HG02870 (cell line): ENCODE measurements around the gene ADGRE1.
"Not testable (repeated sequence)": the region's sequence is repeated elsewhere in the genome, so short reads cannot be mapped to it uniquely, and the experiment has no call there.

Experiments
- ATAC-seq: cut with Tn5 transposase; IDR thresholded peaks from one replicate; pipeline ENCODE4 v1.9.1; 2021; ENCODE audit warnings: mild to moderate bottlenecking, moderate library complexity; ENCODE audit not compliant: unreplicated experiment

The ADGRE1 gene, protein sequence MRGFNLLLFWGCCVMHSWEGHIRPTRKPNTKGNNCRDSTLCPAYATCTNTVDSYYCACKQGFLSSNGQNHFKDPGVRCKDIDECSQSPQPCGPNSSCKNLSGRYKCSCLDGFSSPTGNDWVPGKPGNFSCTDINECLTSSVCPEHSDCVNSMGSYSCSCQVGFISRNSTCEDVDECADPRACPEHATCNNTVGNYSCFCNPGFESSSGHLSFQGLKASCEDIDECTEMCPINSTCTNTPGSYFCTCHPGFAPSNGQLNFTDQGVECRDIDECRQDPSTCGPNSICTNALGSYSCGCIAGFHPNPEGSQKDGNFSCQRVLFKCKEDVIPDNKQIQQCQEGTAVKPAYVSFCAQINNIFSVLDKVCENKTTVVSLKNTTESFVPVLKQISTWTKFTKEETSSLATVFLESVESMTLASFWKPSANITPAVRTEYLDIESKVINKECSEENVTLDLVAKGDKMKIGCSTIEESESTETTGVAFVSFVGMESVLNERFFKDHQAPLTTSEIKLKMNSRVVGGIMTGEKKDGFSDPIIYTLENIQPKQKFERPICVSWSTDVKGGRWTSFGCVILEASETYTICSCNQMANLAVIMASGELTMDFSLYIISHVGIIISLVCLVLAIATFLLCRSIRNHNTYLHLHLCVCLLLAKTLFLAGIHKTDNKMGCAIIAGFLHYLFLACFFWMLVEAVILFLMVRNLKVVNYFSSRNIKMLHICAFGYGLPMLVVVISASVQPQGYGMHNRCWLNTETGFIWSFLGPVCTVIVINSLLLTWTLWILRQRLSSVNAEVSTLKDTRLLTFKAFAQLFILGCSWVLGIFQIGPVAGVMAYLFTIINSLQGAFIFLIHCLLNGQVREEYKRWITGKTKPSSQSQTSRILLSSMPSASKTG

GRCh38 chr19:6887316-6887715 is at the start of gene ADGRE1:
Gene ADGRE1 (plus strand): TSS chr19:6887579. CDS start chr19:6887609, 30 bp downstream.
- ATAC-seq: no peak

DNA sequence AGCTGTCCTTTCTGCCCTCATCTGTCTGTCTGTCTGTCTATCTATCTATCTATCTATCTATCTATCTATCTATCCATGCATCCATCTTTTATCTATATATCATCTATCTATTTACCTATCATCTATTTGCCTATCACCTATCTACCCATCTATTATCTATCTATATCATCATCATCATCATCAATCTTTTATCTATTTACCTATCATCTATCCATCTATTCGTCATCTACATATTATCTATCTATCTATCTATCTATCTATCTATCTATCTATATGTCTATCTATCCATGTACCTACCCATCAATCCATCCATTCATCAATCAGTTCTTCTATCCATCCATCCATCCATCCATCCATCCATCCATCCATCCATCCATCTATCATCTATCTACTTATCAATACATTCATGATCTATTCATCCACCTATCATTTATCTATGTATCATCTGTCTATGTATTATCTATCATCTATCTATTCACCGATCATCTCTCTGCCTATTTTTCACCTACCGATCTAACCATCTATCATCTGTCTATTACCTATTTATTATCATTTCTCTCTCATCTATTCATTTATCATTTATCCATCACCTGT is 49.2 kb upstream of the ADGRE1 start:
- ATAC-seq: no peak

DNA sequence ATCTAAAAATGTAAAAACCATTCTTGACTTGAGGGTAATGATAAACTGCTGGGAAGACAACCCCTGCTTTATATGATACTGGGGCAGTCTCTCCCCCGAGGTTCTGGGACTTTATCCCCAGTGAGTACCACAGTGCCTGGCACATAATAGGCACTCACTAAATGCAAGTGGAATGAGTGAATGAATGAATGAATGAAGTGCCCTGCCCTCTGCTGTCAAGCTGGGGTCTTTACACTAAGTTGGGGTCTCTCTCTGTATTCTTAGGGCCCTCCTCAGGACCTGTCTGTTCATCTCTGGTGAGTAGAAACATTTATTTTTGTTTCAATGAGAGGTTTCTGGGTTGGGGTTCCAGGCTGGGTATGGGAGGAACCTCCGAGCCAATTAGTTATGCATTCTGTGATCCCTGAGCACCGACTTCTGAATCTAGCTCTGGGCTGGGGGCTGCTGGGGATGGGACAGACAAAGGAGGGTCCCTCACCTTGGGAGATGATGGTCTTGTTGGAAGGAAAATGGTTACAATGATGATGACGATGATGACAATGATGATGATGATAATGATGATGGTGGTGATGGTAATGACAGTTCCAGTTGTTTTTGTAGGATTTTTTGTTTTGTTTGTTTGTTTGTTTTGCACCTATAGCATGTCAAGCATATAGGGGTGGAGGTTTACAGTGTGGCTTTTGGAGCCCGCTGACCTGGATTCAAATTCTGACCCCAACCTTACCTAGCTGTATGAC is 44.3 kb upstream of the ADGRE1 start:
- no peak for ATAC-seq

GRCh38 chr19:6847828-6848200 is 39.6 kb upstream of the ADGRE1 start:
- ATAC-seq: no peak

DNA sequence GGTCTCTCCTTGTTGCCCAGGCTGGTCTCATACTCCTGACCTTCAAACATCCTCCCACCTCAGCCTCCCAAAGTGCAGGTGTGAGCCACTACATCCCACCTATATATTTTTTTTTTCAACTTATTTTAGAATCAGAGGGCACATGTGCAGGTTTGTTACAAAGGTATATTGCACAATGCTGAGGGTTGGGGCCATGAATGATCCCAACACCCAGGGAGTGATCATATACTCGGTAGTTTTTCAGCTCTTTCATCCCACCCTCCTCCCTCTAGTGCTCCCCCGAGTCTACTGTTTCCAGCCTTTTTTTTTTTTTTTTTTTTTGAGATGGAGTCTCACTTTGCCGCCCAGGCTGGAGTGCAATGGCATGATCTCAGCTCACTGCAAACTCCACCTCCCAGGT is 38.4 kb upstream of the ADGRE1 start:
- ATAC-seq: no peak

- no peak for ATAC-seq
These were observed 37.5 kb upstream of the ADGRE1 start for GRCh38 chr19:6849876-6850275.

GRCh38 chr19:6851359-6851758 is 36.0 kb upstream of the ADGRE1 start:
- ATAC-seq: no peak

GRCh38 chr19:6852001-6852400 is 35.4 kb upstream of the ADGRE1 start:
- no peak for ATAC-seq

GRCh38 chr19:6853868-6854267 is 33.5 kb upstream of the ADGRE1 start:
- no peak for ATAC-seq

DNA sequence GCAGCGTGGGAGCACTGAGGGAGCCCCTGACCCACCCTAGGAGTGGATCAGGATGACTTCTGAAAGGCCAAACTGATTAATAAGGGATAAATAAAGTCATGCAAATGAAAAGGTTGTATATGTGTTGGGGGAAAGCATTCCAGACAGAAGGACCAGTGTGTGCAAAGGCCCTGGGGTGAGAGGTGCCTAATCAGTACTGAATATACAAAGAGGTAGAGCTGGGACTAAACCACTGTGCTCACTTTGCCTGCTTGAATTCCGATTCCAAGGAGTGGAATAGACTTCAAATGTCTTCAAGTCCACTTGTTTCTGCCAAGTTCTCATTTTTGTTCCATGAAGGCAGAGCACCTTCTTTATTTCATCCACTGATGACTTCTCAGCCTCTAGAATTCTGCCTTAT is 32.6 kb upstream of the ADGRE1 start:
- ATAC-seq: no peak

DNA sequence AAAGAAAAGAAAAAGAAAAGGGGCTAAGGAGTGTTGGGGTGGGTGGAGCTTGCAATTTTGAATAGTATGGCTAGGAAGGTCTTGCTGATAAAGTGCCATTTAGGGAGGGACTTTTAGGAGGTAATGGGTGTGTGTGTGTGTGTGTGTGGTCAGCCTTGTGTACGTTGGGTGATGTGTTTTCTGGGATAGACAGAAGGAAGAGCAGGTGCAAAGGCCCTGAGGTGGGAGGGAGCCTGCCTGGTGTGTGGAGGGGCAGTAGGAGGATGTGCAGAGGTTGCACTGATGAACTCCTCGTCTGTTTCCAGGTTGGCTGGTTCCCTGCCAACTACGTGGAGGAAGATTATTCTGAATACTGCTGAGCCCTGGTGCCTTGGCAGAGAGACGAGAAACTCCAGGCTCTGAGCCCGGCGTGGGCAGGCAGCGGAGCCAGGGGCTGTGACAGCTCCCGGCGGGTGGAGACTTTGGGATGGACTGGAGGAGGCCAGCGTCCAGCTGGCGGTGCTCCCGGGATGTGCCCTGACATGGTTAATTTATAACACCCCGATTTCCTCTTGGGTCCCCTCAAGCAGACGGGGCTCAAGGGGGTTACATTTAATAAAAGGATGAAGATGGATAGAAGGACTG is 30.5 kb upstream of the ADGRE1 start:
- no peak for ATAC-seq

DNA sequence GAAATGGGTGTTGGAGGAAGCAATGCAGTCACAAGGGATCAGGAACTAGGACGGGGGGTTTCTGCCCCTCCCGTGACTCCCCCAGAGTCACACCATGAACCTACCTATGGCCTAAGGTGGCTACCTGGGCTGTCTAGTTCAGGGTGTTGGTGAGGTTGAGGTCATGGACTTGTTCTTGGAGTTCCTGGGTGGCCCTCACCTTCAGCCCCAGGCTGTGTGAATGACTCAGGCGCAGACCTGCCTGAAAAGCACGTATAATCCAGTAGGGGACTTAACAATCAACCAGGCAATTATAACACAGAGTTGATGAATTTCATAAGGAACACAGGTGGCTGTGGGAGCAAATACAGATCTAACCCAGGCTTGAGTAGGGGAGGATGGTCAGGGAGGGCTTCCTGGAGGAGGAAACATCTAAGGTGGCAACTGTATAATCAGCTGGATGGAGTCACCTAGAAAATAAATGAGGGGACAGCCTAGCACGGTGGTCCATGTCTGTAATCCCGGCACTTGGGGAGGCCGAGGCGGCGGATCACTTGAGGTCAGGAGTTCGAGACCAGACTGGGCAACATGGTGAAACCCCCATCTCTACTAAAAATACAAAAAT is 25.6 kb upstream of the ADGRE1 start:
- ATAC-seq: no peak

DNA sequence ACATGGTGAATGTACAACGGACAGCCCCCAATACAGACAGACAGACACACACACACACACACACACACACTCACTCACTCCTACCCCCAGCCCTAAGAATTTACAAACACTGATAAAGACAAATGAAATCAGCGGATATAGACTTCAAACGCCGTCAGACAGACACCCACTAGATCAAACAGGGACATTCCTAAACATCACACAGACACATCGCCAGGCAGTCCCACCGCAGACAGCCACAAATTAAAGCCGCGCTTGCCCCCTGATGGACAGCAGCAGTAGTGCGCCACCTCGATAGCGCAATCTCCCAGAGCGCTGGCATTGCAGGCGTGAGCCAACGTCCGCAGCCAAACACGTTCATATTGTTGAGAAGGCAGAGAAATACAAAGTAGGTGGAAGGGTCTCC is 24.7 kb upstream of the ADGRE1 start:
- ATAC-seq: no peak

DNA sequence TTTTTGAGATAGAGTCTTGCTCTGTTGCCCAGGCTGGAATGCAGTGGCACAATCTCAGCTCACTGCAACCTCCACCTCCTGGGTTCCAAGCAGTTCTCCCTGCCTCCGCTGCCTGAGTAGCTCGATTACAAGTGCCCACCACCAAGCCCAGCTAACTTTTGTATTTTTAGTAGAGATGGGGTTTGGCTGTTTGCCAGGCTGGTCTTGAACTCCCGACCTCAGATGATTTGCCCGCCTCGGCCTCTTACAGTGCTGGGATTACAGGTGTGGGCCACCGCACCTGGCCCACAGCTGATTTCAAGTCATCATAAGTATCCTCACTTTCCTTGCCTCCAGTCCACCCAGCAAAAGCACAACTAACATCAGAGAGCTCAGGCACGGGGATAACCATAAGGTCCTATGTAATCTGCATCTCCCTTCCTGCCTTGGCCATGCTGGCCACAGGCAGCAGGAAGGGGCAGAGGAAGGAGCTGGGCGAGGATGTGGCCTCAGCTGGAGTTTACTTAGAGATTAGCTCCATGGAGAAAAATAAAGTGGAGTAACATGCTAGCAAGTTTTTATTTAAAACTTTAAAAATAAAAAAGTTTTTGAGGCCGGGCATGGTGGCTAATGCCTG is 22.9 kb upstream of the ADGRE1 start:
- ATAC-seq: no peak

GRCh38 chr19:6865849-6866248 is 21.5 kb upstream of the ADGRE1 start:
- ATAC-seq: no peak

- ATAC-seq: no peak
These were observed 20.6 kb upstream of the ADGRE1 start for GRCh38 chr19:6866741-6867151.

- ATAC-seq: no peak
These were observed 19.0 kb upstream of the ADGRE1 start for GRCh38 chr19:6868351-6868750.

GRCh38 chr19:6869151-6869882 is 18.1 kb upstream of the ADGRE1 start:
- not testable (repeated sequence) for ATAC-seq
